Adrenal gland (tissue), 5 donors: ENCODE data around the gene ARHGAP6.

Experiments used
- CTCF ChIP-seq, 6 experiments: fragments of 450-650 bp in 4 of 6; fragments of 200-600 bp in 2 of 6; sonication (generic) in 1 of 6; IDR thresholded peaks; 1 replicate in 5 of 6; 2 replicates in 1 of 6; pipeline versions ENCODE4 v1.5.1 to v1.8.0; 2016 to 2021; ENCODE audit warnings: antibody characterized with exemption in 6 of 6, mild to moderate bottlenecking in 2 of 6, moderate library complexity in 1 of 6
- POLR2A ChIP-seq, 2 donors: fragments of 450-650 bp; IDR thresholded peaks; one replicate each; pipeline ENCODE4 v1.6.1; 2017; ENCODE audit warnings: antibody characterized with exemption in 2 of 2, mild to moderate bottlenecking in 2 of 2, moderate library complexity in 1 of 2
- donor health status: DM: no; HTN: no; CAD: no.

- TF ChIP-seq CTCF (IDR thresholded peaks at IDR 0.05) (no peak), POLR2A (IDR thresholded peaks at IDR 0.05) (no peak)
These were observed 329.5 kb downstream of the ARHGAP6 start for GRCh38 chrX:11336201-11336600.
